ENCODE measurements around the gene JUP. TPM values are rescaled to one million over a fixed set of nuclear protein-coding genes. Genes with fewer than 3 reads are reported as not detected.
A peak's percentile ranks its signal among the peaks of the same experiment; 100 is the strongest.

The JUP gene
- total RNA-seq, 4 donors from 2014 or later, result 24.5 to 56.6 (median 46.4) TPM

GRCh38 chr17:41793784-41794539, 7.5 kb upstream of the JUP start:
- no peak for TF ChIP-seq POLR2AphosphoS5 (IDR thresholded peaks at IDR 0.05)
- TF ChIP-seq EP300 (IDR thresholded peaks at IDR 0.05), result no peak
- TF ChIP-seq CTCF (IDR thresholded peaks at IDR 0.05), result no peak
- TF ChIP-seq POLR2A (IDR thresholded peaks at IDR 0.05; ENCODE audit: low read depth), result no peak
- no peaks in the 10 kb centered on the region for H3K36me3 ChIP-seq
- H3K27ac ChIP-seq (replicated peaks in 1 of 4), result no peak overlapping the region
- DNase-seq (ENCODE audit: extremely low spot score), result no peak
- intact Hi-C loops (cut with DNase I), result no loop called here
- no peak overlapping the region for H3K4me3 ChIP-seq
- peaks cover 0 to under 1% (median 0%) of the 10 kb centered on the region in 4 donors for H3K27me3 ChIP-seq
- WGBS, result 81% methylated on average over 14 of the region's 14 CpGs
- no peaks in the 10 kb centered on the region for H3K9me3 ChIP-seq
- peaks cover 11 to 25% (median 17%) of the 10 kb centered on the region in 4 donors for H3K4me1 ChIP-seq

GRCh38 chr17:41792845-41793783, 6.6 kb upstream of the JUP start:
- Histone ChIP-seq H3K27me3 (no peaks in the 10 kb centered on the region), H3K4me3 (no peak overlapping the region), H3K4me1 (peaks cover 11 to 25% (median 17%) of the 10 kb centered on the region in 4 donors), H3K27ac (replicated peaks in 1 of 4) (peak overlapping the region in 1 of 4 donors; percentile 17), H3K36me3 (no peaks in the 10 kb centered on the region), H3K9me3 (no peaks in the 10 kb centered on the region)
- intact Hi-C loops (cut with DNase I), result no loop called here
- no peak for TF ChIP-seq EP300 (IDR thresholded peaks at IDR 0.05)
- TF ChIP-seq CTCF (IDR thresholded peaks at IDR 0.05), result no peak
- TF ChIP-seq POLR2AphosphoS5 (IDR thresholded peaks at IDR 0.05), result no peak
- TF ChIP-seq POLR2A (IDR thresholded peaks at IDR 0.05; ENCODE audit: low read depth), result no peak
- no peak for DNase-seq (ENCODE audit: extremely low spot score)
- 61% methylated on average over 19 of the region's 22 CpGs for WGBS

GRCh38 chr17:41787021-41787418, 509 bp upstream of the JUP start:
- intact Hi-C loops (cut with DNase I), result no loop called here
- Histone ChIP-seq H3K9me3 (no peaks in the 10 kb centered on the region), H3K4me1 (peaks cover 42 to 47% (median 46%) of the 10 kb centered on the region in 4 donors), H3K36me3 (no peaks in the 10 kb centered on the region), H3K27ac (replicated peaks in 1 of 4) (no peak overlapping the region), H3K4me3 (peak overlapping the region in 1 of 4 donors; percentile 69), H3K27me3 (peaks cover 5 to 49% (median 16%) of the 10 kb centered on the region in 4 donors)
- TF ChIP-seq CTCF (IDR thresholded peaks at IDR 0.05) (no peak), POLR2AphosphoS5 (IDR thresholded peaks at IDR 0.05) (no peak), POLR2A (IDR thresholded peaks at IDR 0.05; ENCODE audit: low read depth) (no peak), EP300 (IDR thresholded peaks at IDR 0.05) (no peak)
- DNase-seq (ENCODE audit: extremely low spot score), result no peak
- WGBS, result 49% methylated on average over 4 of the region's 4 CpGs

GRCh38 chr17:41785859-41786226, 668 bp downstream of the JUP start:
- no peaks in the 10 kb centered on the region for H3K9me3 ChIP-seq
- peaks cover 5 to 51% (median 16%) of the 10 kb centered on the region in 4 donors for H3K27me3 ChIP-seq
- H3K4me3 ChIP-seq, result peak overlapping the region; percentile 55 to 69 (median 61)
- WGBS, result 5% methylated on average over 15 of the region's 22 CpGs
- peak overlapping the region; percentile 60 to 80 (median 66) for H3K27ac ChIP-seq (replicated peaks in 1 of 4)
- no peaks in the 10 kb centered on the region for H3K36me3 ChIP-seq
- TF ChIP-seq POLR2A (IDR thresholded peaks at IDR 0.05; ENCODE audit: low read depth) (no peak), POLR2AphosphoS5 (IDR thresholded peaks at IDR 0.05) (no peak), CTCF (IDR thresholded peaks at IDR 0.05) (no peak), EP300 (IDR thresholded peaks at IDR 0.05) (no peak)
- no peak for DNase-seq (ENCODE audit: extremely low spot score)
- peaks cover 49 to 56% (median 53%) of the 10 kb centered on the region in 4 donors for H3K4me1 ChIP-seq
- intact Hi-C loops (cut with DNase I), result no loop called here
